Ecto neural progenitor cell (in vitro differentiated cells): ENCODE data around the gene SCAMP4.
A peak's percentile ranks its signal among the peaks of the same experiment; 100 is the strongest.

Experiments
- DNase-seq: peaks from one replicate; pipeline ENCODE4 v3.0.0-alpha.2; 2018; ENCODE audit warnings: low spot score

The SCAMP4 gene, protein sequence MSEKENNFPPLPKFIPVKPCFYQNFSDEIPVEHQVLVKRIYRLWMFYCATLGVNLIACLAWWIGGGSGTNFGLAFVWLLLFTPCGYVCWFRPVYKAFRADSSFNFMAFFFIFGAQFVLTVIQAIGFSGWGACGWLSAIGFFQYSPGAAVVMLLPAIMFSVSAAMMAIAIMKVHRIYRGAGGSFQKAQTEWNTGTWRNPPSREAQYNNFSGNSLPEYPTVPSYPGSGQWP

GRCh38 chr19:1905110-1905862 lies at the start of gene SCAMP4, which contains the start of gene ADAT3:
Gene SCAMP4, plus strand, starts transcription at chr19:1905399. Its CDS starts 9,621 bp downstream, at chr19:1915020.
Gene ADAT3, plus strand, starts transcription at chr19:1905399. Its CDS starts 6,649 bp downstream, at chr19:1912048.
- DNase-seq = peak; percentile 99

DNA sequence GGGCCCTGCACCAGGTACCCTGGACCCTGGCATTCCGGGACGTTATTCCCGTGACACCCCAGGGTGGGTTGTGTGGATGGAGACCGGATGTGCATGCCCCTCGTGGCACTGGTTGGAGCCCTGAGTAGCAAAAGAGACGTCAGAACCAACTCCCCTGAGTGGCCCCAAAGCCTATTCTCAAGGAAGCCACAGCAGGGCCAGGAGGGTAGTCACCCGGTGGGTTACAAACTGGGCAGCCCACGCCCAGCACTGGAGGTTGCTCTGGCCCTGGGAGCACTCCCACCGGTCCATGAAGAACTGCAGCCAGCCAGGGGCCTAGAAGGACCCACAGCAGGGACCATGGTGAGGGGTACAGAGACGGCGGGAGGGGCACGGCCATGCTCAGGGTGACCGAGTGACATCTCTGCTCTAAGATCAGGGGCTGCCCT lies 49.4 kb upstream of the SCAMP4 start:
- no peak for DNase-seq

DNA sequence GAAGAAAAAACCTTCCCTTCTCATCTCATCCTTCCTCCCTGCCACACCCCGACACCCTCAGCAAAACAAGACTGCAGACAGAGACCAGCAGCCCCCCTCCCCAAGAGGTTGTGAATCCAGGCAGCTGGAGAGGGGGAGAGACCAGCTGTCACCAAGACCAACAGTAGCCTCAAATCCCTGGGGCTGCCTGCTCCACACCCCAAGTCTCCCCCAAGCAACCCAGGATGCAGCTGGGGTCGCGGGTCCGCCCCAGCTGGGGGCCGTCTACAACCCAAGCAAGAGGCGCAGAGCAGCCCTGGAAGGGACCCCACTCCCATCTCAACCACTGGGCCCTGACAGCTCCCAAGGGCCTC lies 48.9 kb upstream of the SCAMP4 start:
- peak; percentile 60 for DNase-seq

DNA sequence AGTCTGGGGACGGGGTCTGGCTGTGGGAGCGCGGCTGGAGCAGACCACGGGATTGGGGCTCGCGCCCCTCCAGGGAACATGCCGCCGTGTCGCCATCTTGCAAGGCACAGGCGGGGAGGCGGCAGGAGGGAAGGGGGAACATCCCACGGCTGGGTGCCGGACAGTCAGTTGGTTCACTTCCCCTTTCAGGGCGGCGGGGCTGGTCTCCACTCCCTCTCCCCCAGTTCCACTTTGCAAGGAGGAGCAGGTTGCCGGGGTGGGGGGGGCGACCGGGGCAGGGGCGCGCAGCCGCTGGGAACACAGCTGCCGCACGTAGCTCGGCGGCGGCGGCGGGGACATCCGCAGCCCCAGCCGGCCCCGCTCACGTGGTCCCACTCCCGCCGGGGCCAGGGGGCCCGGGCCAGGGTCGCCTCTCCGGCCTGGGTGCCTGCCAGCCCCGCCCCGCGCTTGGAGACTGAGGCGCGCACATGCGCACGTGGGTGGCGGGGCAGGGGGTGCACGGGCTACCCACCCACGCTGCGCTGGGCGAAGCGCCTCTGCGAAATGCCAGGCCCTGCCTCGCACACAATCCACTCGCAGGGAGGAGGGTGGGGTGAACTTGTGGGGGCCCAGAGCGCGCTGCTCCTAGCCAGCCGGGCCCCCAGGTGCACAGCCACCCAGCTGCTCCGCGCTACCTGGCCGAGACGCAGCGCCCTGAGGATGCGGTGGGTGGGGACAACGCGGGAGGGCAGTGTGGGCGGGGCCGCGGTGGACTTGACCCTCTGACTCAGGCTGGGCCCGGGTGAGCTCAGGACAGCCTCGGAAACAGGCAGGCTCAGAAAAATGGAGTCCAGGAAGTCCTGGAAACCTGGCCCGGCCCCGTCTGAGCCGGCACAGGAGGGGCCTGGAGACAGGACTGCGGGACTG lies 48.2 kb upstream of the SCAMP4 start:
- peak; percentile 70 for DNase-seq

DNA sequence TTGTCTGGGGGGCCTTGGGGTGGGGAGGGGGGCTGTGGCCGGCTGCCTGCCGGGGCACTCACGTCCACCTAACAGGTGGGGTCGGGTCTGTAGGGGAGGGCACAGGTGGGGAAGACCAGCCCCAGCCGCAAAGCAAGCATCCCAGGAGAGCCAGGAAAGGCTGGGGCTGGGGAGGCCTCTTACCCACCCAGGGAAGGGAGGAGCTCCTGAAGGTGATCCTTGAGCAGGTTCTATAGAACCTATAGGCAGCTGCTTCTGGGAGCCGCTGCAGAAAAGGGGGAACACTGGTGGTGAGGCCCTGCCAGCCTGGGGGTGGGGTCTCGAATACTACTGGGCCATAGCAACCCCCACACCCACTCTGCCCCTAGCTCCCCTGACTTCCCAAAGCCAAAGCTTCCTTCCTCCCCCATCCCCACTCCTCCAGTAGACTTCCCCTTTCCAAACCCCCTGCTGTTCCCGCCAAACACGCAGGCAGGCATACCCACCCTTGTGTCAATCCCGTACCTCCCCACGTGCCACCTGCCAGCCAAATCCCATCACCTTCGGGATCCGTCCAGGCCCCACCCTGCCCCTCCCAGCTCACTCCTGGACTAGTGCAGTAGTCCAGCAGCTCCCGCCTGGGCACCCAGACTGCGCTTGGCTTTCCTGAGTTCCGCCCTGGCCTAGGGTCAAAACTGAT lies 47.4 kb upstream of the SCAMP4 start:
- DNase-seq = no peak

DNA sequence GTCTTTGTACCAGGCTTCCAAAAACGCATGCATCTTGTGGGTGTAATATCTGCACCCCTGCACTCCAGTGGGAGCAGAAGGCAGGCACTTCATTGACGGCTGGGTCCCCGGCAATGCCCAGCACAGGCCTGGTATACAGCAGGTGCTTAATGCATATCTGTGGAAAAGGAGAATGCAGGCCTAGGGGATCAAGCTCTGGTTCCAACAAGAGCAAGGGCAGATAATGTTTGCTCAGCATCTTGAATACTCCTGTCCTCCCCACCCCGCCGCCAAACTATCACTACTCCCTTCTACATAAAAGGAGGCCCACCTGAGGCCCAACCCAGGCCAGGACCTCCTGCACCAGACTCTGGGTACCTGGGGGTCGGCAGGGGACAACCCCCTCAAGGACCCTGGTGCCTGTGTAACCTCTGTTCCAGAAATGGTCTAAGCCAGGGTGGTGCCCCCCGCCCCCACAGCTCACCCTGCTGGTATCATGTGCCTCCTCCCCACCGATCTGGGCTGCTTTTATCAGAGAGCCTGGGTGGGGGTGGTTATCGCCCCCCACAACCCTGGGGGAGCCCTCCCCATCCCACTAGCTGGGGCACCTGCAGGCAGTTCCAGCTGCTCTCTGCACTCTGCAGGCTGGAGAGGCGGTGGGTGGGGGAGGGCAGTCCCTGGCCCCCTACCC lies 46.7 kb upstream of the SCAMP4 start:
- no peak for DNase-seq

- peak; percentile 70 for DNase-seq
These were observed 45.8 kb upstream of the SCAMP4 start for GRCh38 chr19:1859331-1859781.

DNA sequence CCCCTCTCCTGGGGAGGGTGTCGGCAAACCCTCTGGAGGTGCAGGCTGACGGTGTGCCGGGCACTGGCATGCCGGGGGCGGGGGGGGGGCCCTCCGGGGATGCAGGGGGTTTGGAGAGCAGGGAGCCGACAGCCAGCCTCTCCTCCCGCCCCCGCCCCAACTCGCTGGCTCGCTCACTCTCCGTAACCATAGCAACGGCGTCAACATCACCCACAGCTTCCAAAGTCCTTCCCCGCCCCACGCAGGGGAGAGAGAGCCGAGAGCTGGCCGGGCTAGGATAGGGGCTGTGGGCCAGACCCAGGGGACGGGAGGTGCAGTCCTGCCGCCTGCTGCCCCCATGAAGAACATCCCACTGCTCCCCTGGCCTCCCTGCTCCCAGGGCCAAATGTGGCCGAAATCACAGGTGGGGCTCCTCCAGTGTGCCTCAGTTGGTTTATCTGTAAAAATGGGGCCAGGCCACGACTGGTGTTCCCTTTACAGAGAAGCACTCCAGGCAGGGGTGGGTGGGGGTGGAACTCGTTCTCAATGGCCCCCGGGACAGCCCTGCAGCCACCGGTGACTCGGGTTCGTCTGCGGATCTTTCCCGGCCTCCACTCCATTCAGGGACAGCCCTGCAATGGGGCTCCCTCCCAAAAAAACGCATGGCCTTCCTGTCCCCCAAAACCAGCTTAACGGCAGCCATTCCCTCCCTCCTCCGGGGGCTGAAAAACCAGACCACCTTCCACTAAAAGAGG lies 45.0 kb upstream of the SCAMP4 start:
- peak; percentile 80 for DNase-seq

GRCh38 chr19:1860821-1861598 lies 44.2 kb upstream of the SCAMP4 start:
- no peak for DNase-seq

DNA sequence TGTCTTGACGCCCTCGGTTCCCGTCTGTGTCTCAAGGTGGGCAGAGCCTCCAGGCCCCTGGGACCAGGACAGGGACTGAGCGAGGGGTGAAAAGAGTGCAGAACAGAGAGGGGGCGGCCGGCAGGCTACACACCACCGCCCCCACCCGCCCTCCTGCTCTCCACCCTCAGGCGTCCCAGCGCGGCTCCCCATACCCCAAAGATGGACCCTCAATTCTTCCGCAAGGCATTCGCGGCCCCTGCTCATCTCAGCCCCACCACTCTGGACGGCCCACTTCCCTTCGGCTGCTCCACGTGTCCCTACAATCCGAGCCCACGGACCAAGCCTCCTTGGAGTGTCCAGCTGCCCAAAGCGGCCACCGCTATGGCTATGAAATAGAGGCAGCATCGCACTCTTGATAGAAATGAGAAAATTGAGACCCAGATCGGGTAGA lies 43.6 kb upstream of the SCAMP4 start:
- DNase-seq = no peak

- DNase-seq = no peak
These were observed 43.2 kb upstream of the SCAMP4 start for GRCh38 chr19:1862068-1862423.

- DNase-seq = peak; percentile 73
These were observed 42.5 kb upstream of the SCAMP4 start for GRCh38 chr19:1862424-1863327.

GRCh38 chr19:1863328-1863637 lies 41.9 kb upstream of the SCAMP4 start, which contains the start of gene KLF16:
Gene KLF16, minus strand, starts transcription at chr19:1863579. Its CDS starts 82 bp downstream, at chr19:1863497.
- DNase-seq = no peak

DNA sequence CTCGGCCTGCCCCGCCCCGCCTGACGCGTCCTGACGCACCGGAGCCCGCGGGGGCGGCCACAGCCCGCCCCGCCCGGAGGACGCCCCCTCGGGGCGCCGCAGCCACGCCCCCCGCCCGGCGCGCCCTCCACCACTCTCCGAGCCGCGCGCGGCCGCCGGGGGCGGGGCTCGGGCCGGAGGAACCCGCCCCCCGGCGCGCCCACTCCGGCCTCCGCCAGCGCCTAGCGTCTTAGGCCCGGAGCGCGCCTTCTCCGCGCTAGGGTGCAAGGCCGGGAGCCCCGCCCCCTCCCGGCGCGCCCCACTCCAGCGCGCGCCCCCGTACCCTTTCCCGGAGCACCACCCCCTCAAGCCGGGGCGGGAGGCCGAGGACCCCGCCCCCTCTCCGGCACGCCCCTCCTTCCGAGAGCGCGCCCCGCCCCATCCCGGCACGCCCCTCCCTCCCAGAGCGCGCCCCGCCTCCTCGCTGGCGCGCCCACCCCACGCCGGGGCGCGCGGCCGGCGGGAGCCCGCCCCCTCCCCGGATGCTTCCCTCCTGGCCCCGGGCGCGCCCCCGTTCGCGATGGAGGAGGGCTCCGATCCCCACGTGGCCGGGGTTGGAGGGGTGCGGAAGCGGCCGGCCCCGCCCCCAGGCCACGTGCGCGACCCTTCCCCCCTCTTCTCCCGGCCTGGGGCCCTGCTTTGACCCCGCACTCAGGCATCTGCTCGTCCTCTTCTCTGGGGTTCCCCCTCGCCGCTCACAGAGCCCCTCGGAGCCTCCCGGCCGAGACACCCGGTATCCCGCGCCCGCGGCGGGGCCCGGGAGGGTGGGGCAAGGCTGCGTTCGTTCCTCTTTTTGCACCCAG lies 41.3 kb upstream of the SCAMP4 start:
- peak; percentile 97 for DNase-seq

GRCh38 chr19:1864480-1865171 lies 40.6 kb upstream of the SCAMP4 start:
- DNase-seq = peak; percentile 90

DNA sequence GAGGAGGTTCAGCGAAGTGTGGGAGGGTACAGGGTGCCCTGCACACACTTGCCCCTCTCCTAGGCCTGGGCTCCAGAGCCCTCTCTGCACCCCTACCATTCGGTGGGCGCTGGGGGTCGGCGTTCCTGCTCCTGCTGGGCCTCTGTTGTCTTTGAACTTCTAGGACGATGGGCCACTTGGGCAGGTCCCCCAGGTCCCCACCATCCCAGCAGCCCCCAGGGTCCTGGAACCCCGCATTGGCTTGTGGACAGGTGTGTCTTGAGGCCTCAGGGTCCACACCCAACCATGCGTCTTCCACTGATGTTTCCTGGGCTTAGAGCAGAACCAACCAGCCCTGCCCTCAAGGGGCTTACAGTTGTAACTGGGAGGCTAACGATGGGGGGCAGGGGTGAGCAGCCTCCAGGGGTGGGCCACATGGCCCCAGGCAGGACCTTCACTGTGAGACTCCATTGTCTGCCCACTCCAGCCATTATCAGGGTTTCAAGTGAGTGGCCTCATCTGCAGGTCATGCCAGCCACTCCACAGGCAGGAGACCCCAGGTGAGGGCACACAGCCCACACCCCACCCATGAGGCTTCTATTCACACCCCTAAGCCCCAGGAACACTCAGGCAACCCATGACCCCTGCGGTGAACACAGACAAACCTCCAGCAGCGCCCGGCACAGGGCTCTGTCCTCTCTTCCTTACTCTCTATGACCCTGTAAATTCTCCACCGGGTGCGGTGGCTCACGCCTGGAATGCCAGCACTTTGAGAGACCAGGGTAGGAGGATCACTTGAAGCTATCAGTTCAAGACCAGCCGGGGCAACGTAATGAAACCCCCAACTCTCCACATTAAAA lies 39.8 kb upstream of the SCAMP4 start:
- DNase-seq = no peak
